ENCODE measurements around the gene TSGA10.
"Not testable (repeated sequence)": the region's sequence is repeated elsewhere in the genome, so short reads cannot be mapped to it uniquely, and the experiment has no call there.

The TSGA10 gene

GRCh38 chr2:99139003-99139402 lies 15.7 kb downstream of the TSGA10 start:
- Histone ChIP-seq H3K4me3 (IDR thresholded peaks at IDR 0.05; ENCODE audit: insufficient read depth, low read depth, low read length) (no peak overlapping the region), H2AFZ (ENCODE audit: low read depth) (no peak overlapping the region), H3K4me2 (no peak overlapping the region), H3K79me2 (ENCODE audit: insufficient read depth, low read depth) (no peaks in the 10 kb centered on the region), H3K27ac (no peak overlapping the region), H3K9ac (no peak overlapping the region), H3K4me1 (ENCODE audit: low read depth, poor library complexity, severe bottlenecking) (peaks cover 20% of the 10 kb centered on the region), H3K27me3 (ENCODE audit: insufficient read depth, low read depth) (no peaks in the 10 kb centered on the region), H4K20me1 (ENCODE audit: insufficient read depth) (no peaks in the 10 kb centered on the region), H3K36me3 (ENCODE audit: insufficient read depth) (no peaks in the 10 kb centered on the region)
- TF ChIP-seq, protein P1, sequence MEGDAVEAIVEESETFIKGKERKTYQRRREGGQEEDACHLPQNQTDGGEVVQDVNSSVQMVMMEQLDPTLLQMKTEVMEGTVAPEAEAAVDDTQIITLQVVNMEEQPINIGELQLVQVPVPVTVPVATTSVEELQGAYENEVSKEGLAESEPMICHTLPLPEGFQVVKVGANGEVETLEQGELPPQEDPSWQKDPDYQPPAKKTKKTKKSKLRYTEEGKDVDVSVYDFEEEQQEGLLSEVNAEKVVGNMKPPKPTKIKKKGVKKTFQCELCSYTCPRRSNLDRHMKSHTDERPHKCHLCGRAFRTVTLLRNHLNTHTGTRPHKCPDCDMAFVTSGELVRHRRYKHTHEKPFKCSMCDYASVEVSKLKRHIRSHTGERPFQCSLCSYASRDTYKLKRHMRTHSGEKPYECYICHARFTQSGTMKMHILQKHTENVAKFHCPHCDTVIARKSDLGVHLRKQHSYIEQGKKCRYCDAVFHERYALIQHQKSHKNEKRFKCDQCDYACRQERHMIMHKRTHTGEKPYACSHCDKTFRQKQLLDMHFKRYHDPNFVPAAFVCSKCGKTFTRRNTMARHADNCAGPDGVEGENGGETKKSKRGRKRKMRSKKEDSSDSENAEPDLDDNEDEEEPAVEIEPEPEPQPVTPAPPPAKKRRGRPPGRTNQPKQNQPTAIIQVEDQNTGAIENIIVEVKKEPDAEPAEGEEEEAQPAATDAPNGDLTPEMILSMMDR (conservative IDR thresholded peaks at IDR 0.05; ENCODE audit: low read depth, low read length) = no peak

GRCh38 chr2:99135044-99135556 lies 19.6 kb downstream of the TSGA10 start:
- not testable (repeated sequence) for H3K4me3 ChIP-seq (IDR thresholded peaks at IDR 0.05; ENCODE audit: insufficient read depth, low read depth, low read length); H3K79me2 ChIP-seq (ENCODE audit: insufficient read depth, low read depth); H4K20me1 ChIP-seq (ENCODE audit: insufficient read depth); H3K4me1 ChIP-seq (ENCODE audit: low read depth, poor library complexity, severe bottlenecking); H3K27me3 ChIP-seq (ENCODE audit: insufficient read depth, low read depth); H3K27ac ChIP-seq; H3K36me3 ChIP-seq (ENCODE audit: insufficient read depth); H3K9ac ChIP-seq; H2AFZ ChIP-seq (ENCODE audit: low read depth); H3K4me2 ChIP-seq

GRCh38 chr2:99127981-99128380 lies 26.8 kb downstream of the TSGA10 start:
- no peaks in the 10 kb centered on the region for H3K36me3 ChIP-seq (ENCODE audit: insufficient read depth)

DNA sequence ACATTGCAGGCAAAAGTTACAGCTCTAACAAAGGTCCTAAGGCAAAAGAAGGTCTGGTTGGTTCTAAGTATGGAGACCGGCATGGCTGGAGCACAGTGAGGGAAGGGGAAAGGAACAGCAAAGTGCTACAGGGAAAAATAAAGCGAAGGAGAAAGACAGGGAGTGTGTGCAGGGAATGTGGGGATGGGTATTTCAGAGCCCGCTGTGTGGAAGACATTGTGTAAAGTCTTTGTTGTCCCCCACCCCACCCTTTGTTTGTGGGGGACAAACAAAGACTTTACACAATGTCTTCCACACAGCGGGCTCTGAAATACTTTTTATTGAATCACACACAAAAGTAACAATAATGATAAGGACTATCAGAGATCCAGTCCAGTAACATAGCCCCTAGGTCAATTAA lies 42.1 kb downstream of the TSGA10 start:
- Histone ChIP-seq H3K4me3 (IDR thresholded peaks at IDR 0.05; ENCODE audit: insufficient read depth, low read depth, low read length) (no peak overlapping the region), H3K4me2 (no peak overlapping the region), H3K36me3 (ENCODE audit: insufficient read depth) (no peaks in the 10 kb centered on the region), H3K79me2 (ENCODE audit: insufficient read depth, low read depth) (no peaks in the 10 kb centered on the region), H3K4me1 (ENCODE audit: low read depth, poor library complexity, severe bottlenecking) (no peaks in the 10 kb centered on the region), H2AFZ (ENCODE audit: low read depth) (no peak overlapping the region), H3K27ac (no peak overlapping the region), H3K27me3 (ENCODE audit: insufficient read depth, low read depth) (no peaks in the 10 kb centered on the region), H3K9ac (no peak overlapping the region), H4K20me1 (ENCODE audit: insufficient read depth) (no peaks in the 10 kb centered on the region)
- TF ChIP-seq, protein P1 (conservative IDR thresholded peaks at IDR 0.05; ENCODE audit: low read depth, low read length) = no peak

More at GRCh38 chr2:99127981-99128380, 26.8 kb downstream of the TSGA10 start:
- Histone ChIP-seq H2AFZ (ENCODE audit: low read depth) (no peak overlapping the region), H3K4me3 (IDR thresholded peaks at IDR 0.05; ENCODE audit: insufficient read depth, low read depth, low read length) (no peak overlapping the region), H3K4me1 (ENCODE audit: low read depth, poor library complexity, severe bottlenecking) (no peaks in the 10 kb centered on the region), H4K20me1 (ENCODE audit: insufficient read depth) (no peaks in the 10 kb centered on the region), H3K27ac (no peak overlapping the region), H3K27me3 (ENCODE audit: insufficient read depth, low read depth) (no peaks in the 10 kb centered on the region), H3K79me2 (ENCODE audit: insufficient read depth, low read depth) (no peaks in the 10 kb centered on the region), H3K4me2 (no peak overlapping the region), H3K9ac (no peak overlapping the region)
- TF ChIP-seq, protein P1 (conservative IDR thresholded peaks at IDR 0.05; ENCODE audit: low read depth, low read length) = no peak

- Histone ChIP-seq H2AFZ (ENCODE audit: low read depth) (no peak overlapping the region), H3K36me3 (ENCODE audit: insufficient read depth) (no peaks in the 10 kb centered on the region), H3K27me3 (ENCODE audit: insufficient read depth, low read depth) (no peaks in the 10 kb centered on the region), H3K27ac (no peak overlapping the region), H4K20me1 (ENCODE audit: insufficient read depth) (no peaks in the 10 kb centered on the region), H3K9ac (no peak overlapping the region), H3K4me3 (IDR thresholded peaks at IDR 0.05; ENCODE audit: insufficient read depth, low read depth, low read length) (no peak overlapping the region), H3K4me1 (ENCODE audit: low read depth, poor library complexity, severe bottlenecking) (no peaks in the 10 kb centered on the region), H3K79me2 (ENCODE audit: insufficient read depth, low read depth) (no peaks in the 10 kb centered on the region), H3K4me2 (no peak overlapping the region)
- TF ChIP-seq, protein P1 (conservative IDR thresholded peaks at IDR 0.05; ENCODE audit: low read depth, low read length) = no peak
These were observed 42.8 kb downstream of the TSGA10 start for GRCh38 chr2:99111945-99112344.
